Activated naive CD4-positive, alpha-beta T cell treated with anti-CD3 and anti-CD28 coated beads, Interleukin-2, amount 50 U/mL, for 16 hours (primary cell): Measurements from ENCODE around the gene TBX5.

Experiments
- DNase-seq: peaks from one replicate; pipeline ENCODE4 v3.0.0-alpha.2; 2020

Gene TBX5

DNA sequence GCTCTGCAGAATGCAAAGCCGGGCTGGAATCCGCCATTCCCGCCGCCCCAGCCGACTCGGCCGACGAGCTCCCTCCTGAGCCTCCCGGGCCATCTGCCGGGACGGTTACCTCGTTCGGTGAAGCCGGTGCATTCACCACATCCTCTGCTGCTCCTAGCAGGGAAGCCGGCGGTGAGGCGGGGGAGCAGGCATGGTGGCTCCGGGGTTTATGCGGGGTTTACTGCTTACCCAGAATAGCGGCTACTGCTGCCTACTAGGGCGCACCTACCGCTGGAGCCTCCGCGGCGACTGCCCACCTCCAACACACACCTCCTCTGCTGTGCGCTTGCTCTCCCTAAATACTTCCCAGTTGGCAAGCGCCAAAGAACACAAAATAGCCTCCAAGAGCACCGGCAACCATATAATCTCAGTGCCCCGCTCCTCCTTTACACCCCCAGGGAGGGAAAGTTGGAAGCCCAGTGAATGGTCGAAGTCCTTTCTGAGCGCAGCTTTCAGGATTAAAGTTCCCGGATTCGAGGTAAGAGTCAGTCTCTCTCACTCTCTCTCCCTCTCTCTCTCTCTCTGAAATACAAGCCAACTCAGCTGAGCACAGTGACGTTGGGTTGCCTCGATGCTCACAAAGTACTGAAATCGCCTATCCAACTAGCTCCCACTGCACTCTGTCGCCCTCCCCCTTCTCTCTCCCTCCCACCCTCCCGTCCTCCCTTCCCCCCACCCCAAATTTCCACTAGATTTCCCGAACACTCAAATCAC, at the start of gene TBX5:
TBX5 (minus strand) TSS at position 626 of the 753 bp plus-strand sequence. CDS start 2,246 bp downstream, outside the sequence.
- DNase-seq: no peak

DNA sequence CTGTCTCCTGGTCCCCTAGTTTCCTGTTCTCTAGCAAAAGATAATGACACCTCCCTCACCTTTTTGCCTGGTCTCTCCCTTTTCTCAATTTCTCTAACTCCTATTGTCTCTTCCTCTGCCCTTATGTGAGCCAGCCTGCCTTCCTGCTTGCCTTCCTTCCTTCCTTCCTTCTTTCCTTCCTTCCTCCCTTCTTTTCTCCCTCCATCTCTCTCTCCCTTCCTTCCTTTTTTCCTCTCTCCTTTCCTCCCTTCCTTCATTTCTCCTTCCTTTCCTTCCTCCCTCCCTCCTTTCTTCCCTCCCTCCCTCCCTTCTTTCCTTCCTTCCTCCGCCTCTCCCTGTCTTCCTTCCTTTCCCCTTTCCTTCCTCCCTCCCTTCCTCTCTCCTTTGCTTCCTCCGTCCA, 45.7 kb upstream of the TBX5 start:
- no peak for DNase-seq

DNA sequence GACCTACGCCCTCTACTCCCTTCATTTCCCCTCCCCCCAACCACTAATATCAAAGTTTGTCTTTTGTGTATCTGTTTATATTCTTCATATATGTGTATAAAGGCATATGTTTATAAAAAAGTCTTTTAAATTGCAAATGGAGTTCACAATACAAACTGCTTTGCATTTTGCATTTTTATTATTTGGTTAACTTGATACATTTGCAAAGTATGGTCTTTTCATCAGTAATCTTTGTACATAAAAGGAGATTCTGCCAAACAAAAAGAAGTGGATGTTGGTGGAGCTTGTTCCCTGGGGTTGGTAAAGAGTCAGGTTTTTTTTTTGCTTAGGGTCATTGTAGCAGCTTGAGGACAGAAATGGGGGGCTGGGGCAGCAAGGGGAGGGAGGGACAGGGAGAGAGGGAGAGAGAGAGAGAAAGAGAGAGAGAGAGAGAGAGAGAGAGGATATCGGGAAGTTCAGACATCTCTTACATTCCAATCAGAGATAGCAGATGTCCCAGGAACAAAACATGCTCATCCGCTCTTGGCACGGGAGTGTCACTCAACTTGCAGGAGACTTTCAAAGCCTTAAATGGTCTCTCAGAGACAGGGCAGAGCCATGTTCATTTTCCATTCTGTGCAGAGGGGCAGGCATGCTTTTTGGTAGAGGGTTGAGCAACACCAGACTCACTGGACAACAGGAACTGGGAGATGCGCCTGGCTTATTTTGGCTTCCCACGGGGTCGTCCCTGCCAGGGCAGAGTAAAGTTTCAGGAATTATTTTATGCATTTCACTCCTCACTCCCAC, 44.8 kb upstream of the TBX5 start:
- DNase-seq: no peak

DNA sequence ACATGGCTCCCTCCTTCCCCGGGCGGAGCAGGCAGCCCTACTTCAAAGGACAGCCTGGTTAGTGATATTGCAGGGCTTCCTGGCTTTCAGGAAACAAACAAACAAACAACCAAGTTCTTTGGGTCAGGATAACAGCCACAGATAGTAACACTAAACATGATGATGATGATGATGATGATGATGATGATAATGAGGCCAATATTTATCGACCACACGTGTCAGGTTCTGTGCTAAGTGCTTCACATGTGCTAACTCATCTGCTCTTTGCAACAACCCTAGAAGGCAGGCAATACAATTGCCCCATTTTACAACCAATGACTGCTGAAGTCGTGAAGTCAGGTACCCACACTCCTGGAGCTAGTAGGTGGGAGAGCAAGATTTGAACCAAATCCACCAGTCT, 44.1 kb upstream of the TBX5 start:
- no peak for DNase-seq

DNA sequence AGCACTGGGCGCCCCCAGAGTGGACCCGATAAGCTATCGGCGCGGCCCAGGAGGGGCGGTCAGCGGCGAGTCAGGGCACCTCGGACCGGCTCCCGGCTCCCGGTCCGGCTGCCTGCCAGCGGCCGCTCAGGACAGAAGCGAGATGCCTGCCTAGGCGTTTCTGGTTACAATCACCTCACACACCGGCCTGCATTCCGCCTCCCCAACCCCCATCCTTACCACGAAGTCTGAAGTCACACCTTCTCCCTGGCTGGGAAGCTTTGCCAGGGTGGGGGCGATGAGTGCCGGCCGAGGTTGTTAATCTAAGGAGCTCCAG, 42.6 kb upstream of the TBX5 start:
- DNase-seq: no peak

DNA sequence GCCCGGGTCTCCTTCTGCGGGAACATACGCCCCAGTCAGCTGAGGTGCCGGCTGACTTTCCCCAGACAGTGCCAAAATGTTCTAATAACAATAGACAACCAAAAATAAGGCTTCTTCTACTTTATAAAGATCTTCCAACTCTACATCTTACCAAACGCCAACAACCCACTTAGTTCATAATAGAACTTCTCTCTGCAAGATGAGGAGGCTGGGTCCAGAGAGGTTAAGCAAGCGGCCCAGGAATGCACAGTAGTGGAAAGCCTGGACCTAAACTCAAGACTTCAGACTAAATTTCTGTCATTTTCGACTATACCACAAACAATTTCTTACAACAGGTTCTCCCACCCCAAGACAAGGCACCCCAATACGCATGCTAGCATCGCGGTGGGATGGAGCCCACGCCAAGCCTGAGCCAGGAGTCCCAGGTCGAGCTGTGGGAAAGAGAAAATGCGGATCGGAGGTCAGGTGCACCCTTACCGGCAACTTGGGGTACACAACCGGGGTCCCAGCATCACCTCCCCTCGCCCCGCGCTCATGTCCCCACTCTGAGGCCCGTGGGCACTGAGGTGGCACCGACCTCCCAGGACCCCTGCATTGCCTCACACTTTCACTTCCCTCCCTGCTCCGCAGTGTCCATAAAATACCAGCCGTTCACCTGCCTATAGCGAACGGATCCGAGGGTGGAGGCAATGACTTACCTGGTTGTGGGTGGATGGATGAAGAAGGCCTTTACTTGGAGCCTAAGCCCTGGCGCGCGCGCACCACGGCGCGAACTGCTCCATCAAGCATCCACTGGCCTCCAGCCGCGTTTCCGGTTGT, 42.1 kb upstream of the TBX5 start:
- DNase-seq: no peak

DNA sequence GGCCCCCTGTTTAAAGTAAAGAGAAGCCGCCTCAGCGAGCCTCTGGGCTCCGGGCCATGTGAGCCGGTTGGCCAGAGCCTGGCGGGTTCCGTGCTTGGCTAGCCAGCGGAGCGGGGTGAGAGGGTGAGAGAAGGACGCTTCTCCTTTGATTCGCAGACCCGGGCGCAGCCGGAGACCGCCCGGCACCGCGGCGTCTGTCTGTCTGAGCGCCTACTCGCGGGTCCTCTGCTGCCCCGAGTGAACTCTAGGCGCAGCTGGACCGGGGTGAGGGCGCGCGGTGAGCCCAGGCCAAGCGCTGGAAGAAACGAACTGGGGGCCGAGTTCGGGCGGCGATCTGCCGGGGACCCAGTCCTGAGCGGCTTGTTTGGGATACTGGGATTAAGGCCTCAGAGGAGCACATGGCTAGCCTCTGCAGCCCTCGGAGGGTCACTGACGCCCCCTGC, 41.4 kb upstream of the TBX5 start:
- DNase-seq: no peak

DNA sequence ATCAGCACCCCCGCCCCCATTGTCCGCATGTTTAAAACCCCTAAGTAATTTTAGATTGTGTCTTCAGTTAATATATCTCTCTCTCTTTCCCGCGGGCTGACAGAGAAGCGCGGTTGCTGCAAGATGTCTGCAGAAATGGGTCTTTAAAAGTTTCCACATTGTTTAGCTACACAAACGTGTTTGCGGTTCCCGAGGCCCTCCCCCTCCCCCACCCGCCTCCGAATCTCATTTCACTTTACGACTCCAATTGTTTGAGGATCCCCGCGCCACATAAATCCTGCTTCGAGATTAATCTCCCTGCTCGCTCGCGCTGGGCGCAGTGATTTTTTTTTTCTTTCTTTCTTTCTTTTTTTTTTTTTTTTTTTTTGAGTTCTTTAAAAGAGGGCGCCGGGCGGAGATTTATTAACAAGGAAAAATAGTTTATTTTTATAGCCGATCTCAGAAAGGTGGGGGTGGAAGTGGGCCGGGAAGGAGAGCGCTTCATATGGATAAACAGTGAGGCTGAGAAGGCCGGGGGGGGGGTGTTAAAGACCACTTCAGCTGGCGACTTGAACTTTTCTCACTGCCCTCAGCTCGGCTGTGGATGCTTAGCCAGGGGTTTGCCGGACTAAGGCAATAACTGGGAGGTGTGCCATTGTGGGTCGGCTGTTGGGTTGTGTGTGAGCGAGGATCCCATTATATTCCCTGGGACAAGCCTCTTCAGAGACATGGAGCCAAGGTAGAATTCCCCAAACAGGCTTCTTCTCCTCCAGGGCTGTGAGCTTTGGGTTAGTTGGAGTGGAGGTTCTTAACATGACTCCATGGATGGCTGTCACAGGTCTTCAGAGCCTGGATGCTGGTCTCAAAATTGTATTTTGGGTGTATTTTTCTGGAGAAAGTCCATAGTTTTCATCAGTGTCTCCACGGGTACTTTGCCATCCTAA, 39.7 kb upstream of the TBX5 start:
- no peak for DNase-seq

DNA sequence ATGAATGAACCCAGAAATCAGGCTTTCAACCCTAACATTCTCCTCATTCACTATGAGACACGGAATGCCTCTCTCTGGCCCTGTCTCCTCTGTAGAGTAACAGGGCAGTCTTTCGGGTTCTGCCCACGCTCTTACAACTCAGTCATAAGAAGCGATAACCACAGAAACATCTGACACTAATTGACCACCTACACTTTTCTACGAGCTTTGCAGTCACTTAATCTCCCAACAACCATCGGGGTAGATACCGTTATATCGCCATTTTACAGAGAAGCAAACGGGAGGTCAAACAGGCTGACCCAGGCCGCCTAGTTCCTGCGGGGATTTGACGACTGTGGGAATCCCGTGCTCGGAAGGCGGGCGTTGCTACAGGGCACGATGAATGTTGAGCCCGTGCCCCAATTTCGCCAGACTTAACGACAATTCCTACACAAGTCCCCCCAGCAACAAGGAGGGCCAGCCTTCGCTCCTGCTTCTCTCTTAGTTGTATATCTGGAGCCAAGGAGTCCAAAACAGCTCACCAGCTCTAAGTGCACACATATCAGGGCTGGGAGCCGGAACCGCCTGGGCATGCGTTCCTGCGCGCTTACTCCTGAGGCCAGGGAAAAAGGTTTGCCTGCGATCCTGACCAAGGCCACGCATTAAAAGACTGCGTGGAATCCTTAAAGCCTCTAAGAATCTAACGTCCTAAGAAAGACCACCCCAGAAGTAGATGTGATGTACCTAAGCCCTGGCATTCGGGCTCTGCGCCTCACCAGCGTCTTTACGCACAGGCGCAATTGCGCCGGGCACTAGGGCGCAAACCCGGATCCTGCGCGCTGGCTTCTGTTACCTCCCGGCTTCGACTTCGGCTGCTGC, 38.7 kb upstream of the TBX5 start:
- no peak for DNase-seq

DNA sequence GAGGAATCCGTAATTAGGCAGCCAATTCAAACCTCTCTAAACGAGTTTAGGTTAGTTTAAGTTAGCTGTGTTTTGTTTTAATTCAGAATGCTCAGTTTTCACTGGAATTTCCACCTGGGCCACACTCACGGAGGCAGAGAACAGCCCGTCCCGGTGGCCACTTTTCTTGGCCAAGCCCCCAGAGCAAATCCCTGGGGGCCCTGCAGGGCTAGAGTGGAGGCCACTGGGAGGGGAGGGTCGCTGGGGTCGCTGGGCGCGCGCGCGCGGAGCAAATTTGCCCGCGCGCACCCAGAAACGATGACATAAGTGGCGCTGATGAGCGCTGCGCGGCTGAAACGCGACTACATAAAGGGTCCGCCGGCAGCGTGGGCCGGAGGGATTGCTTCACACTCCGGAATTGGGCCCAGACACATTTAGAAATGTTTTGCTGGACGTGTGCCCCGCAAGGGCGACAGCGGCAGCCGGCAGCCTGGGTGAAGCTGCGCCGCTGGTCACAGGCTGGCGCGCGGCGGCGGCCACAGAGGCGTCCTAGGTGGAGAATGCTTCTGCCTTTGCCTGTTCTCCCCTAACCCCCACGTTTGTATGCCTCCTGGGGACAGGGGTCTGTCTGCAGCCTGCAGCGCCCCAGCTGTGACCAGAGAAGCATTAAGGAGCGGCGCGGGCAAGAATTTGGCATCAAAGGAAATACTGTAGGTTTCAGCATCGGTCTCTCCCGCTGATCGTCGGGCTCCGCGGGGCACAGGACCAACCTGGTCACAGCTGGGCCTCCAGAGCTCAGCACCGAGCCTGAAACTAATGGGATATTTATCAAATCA, 37.9 kb upstream of the TBX5 start:
- DNase-seq: no peak

DNA sequence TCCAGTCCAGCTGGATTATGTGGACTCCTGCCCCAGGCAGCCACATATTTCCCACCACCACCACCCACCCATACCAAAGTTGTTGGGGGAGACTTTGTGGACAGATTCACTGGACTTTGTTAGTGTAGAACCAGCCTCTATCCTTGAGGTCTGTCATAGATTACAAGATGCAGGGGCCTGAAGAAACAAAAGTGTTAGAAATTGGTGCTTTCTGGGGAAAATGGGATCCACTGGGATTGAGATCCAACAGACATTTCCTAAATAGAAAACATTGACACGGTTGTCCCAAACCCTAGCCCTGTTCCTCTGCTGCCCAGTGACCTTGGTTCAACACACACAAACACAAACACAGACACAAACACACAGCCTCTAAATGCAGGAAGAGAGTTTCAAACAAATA, 36.6 kb upstream of the TBX5 start:
- DNase-seq: no peak

DNA sequence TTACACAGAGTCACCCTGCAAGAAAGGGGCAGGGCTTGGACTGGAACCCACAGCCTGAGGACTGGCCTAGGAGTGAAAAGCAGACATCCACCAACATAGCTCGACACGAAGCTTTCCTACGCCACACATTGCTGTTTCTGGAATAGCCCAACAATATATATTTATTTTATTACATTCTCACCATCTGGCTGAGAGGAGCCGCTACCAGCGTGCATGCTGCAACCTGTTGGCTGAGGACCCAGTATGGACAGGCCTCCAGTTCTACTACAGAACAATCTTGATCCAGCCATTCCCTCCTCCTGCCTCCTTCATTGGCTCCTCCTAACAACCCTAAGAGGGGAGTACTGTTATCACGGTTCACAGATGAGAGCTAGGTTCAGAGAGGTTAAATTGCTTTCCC, 35.6 kb upstream of the TBX5 start:
- DNase-seq: no peak

DNA sequence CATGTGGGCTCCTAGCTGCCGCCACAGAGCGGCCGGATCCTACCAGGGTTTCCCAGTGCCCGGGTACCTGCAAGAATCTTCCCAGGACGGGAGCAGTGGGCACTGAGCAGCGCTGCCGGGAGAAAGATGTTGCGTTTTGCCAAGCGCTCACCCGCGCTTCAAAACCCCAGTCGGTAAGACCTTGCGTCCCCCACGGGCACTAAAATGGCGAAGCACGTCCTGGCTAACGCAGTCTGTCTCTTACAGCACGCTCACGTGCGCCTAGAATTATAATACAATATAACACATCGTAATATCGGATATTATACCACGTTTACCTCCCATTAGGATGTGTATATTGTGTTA, 35.1 kb upstream of the TBX5 start:
- DNase-seq: no peak

DNA sequence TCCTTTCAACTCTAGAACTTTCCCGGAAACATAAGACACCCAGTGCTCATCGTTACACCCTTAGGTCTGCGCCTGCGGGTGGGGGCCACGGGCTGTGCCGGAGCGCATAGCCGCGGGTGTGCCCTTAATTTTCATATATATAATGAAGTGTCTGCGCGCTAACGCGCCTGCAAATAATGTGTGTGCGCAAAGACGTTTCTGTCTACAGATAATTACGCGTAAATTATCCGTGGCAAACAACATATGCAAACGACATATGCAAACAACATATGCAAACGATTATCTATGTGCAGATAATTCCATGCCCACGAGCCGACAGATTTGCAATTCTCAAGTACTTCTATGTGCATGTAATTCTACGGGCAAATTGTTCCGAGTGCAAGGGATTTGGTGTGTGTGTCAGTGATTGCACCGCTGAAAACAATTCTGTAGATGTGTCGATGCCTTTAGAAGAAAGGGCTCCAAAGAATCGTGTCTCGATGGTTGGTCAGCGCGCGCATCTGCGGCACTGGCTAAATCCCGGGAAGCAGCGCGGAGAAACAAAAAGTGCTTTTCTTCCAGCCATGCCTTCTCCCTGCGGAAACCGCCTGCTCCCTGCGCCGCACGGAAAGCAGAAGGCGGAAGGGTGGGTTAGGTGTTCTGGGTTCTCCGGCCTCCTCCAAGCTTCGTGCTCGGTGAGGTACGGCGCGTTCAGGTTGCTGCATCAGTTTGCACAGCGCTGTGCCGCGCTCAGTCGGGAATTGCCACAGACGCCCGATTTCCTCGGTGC, 34.5 kb upstream of the TBX5 start:
- no peak for DNase-seq

DNA sequence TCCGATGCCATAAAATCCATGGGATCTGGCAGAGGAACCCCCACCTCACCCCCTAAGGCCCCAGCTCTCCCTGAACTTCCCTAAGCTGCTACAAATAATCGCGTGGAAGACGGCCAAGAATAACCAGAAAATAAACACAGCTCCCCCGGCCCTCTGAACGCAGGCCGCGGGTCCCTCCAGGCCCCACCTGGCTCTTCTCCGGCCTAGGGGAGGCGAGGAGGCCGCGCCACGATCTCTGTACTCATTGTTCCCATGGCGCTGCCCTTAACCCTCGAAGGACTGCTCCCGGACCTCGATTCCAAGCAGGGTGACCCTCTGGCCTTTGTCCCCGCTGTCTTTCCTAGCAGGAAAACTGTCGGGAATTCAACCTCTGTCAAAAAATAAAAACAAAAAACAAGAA, 33.9 kb upstream of the TBX5 start:
- no peak for DNase-seq

DNA sequence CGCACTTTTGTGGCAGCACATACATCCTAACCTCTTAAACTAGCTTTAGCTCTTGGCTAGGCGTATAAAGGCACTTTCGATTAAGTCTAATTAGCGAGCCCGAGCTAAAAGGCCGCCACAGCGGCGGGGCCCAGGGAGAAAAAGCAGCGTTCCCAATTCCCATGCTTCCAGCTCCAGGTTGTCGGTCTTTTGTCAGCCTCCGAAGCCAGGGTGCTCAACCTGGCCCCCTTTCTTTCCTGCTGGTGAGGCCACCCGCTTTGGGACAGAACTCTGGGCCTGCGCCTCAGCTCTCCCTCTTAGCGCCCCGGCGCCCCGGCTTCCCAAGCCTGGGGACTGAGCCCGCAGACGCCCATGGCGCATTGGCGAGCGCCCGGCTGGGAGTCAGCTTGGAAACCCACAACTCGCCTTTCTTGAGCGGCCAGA, 33.3 kb upstream of the TBX5 start:
- DNase-seq: no peak

DNA sequence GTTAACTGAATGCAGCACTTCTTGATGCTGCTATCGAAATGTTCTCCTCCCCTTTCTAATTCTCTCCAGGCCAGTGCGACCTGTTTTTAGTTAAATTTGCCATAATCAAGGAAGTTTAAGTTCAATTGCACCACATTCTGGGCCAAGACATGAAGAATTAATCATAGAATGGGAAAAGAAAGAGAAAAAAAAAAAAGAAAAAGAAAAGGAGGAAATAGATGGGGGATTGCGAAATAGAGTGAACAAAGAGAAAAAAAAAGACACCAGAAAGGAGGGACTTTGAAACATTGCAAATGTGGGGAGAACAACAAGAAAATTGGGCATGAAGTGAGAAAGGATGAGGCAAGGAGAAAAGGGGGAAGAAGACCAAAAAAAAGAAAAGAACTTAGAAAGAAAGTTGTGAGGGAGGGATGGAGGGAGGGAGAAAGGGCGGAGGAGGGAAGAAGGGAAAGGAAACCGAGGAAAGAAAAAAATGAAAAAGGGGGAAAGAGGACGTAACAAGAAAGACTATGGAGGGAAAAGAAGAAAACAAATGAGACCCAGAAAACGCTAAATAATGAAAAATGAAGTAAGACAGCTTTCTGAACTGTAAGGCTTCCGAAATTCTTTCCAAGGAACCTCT, 32.8 kb upstream of the TBX5 start:
- DNase-seq: no peak

DNA sequence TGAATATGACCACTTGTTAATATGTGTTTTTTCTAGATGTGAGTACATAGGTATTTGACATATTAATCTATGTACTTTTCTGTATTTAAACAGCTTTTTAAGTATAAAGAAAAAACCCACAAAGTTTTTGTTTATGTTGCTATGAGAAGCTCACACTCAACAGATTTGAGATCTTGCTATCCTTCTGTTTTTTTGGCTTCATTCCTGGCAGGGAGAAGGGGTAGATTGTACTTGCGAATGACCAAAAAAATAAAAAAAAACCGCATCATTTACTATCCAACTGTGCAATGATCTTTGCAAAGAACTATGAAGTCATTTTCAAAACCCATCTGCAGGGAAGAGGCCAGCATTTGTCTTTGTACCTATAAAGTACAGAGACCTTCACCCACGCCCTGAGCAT, 28.4 kb upstream of the TBX5 start:
- DNase-seq: no peak

DNA sequence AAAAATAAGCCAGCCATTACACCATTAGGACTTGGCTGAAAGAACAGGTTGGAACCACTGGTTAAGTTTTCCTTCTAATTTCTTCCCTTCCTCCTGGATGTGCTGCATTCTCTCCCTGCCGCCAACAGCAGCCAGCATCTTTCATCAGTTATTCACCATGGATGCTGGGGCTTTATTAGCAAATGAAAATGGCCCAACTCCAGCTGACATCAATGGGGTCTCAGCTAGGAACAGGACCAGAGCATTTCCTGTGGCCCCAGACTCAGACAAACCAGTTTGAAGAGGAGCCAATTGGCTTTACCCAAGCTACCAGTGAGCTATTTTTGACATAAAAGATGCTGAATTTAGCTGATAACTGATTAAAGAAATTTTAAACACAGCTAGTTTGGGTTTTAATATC, 26.0 kb upstream of the TBX5 start:
- no peak for DNase-seq

DNA sequence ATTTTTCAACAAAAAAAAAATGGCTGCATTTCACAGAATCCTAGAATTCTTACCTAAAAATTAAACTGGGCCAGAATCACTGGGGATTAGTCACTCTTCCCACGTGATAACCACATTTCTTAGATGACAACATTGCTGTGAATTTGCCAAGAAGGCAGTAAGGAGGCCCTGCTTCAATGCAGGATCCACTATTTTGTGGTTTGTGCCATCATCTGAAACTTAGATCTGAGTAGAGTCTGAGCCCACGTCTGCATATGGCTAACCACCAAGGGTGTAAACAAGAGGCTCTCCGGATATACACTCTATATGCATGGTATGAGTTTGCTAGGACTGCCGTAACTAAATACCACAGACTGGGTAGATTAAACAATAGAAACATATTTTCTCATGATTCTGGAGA, 24.4 kb upstream of the TBX5 start:
- DNase-seq: no peak
